Measurements from ENCODE around the gene BTAF1. TPM values are rescaled to one million over a fixed set of nuclear protein-coding genes. Genes with fewer than 3 reads are reported as not detected.

BTAF1 gene
- total and polyA plus RNA-seq, 8 donors = 5.5 to 16.4 (median 12.5) TPM

- Histone ChIP-seq H3K27ac (no peak overlapping the region), H3K27me3 (no peaks in the 10 kb centered on the region), H3K9me3 (no peaks in the 10 kb centered on the region), H3K4me3 (no peak overlapping the region), H3K36me3 (peaks cover 0 to 10% (median 5%) of the 10 kb centered on the region in 3 donors), H3K4me1 (peaks cover 0 to 30% (median 23%) of the 10 kb centered on the region in 3 donors)
- 65 to 67% methylated on average over 3 of the region's 3 CpGs for WGBS, 2 donors
- intact Hi-C loops (cut with DNase I) = no loop called here
- no peak for DNase-seq
- FAIRE-seq = no peak
- no peak for TF ChIP-seq CTCF (IDR thresholded peaks at IDR 0.05)
- peak in 2 of 4 donors; percentile 11 for ATAC-seq
Measured at GRCh38 chr10:91931526-91932190, 8.1 kb downstream of the BTAF1 start.

- H3K27ac ChIP-seq = no peak overlapping the region
- H3K36me3 ChIP-seq = peaks cover 0 to 19% (median 6%) of the 10 kb centered on the region in 3 donors
- no peaks in the 10 kb centered on the region for H3K27me3 ChIP-seq
- H3K9me3 ChIP-seq = no peaks in the 10 kb centered on the region
- no peak overlapping the region for H3K4me3 ChIP-seq
- DNase-seq = no peak
- TF ChIP-seq CTCF (IDR thresholded peaks at IDR 0.05) = no peak
- ATAC-seq = no peak
- FAIRE-seq = no peak
- intact Hi-C loops (cut with DNase I) = no loop called here
- H3K4me1 ChIP-seq = peaks cover 0 to 25% (median 23%) of the 10 kb centered on the region in 3 donors
- WGBS, 2 donors = 70 to 84% methylated on average over 1 of the region's 1 CpG
Measured at GRCh38 chr10:91932737-91933136, 9.2 kb downstream of the BTAF1 start.

DNA sequence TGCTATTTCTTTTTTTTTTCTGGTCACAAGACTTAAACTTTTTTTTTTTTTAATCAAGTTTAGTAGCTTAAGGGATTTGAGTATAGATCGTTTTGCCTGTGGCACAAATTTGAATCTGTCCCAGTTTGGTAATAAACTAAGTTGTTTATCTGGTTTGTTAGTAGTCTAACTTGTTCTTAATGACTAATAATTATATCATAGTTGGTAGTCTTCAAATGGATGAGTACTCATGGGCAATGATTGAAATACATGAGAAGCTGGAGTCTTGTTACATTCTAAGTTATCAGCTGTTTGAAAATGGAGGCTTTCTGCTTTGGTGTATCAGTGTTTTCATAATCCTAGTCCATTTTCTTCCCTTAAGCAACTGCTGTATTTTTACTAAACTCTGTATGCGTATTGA lies 12.3 kb downstream of the BTAF1 start:
- Histone ChIP-seq H3K9me3 (no peaks in the 10 kb centered on the region), H3K27ac (no peak overlapping the region)
- FAIRE-seq = peak; percentile 26

GRCh38 chr10:91939653-91940052 lies 16.1 kb downstream of the BTAF1 start:
- WGBS, 2 donors = 78 to 83% methylated on average over 4 of the region's 4 CpGs
- Histone ChIP-seq H3K4me3 (no peak overlapping the region), H3K36me3 (peaks cover 0 to 33% (median 6%) of the 10 kb centered on the region in 3 donors), H3K9me3 (no peaks in the 10 kb centered on the region), H3K4me1 (peaks cover 0 to 10% (median 0%) of the 10 kb centered on the region in 3 donors), H3K27me3 (no peaks in the 10 kb centered on the region), H3K27ac (no peak overlapping the region)
- intact Hi-C loops (cut with DNase I) = no loop called here
- no peak for ATAC-seq
- DNase-seq = no peak
- no peak for TF ChIP-seq CTCF (IDR thresholded peaks at IDR 0.05)
- no peak for FAIRE-seq

More for the DNA sequence above, 12.3 kb downstream of the BTAF1 start:
- H3K27me3 ChIP-seq = no peaks in the 10 kb centered on the region
- H3K4me3 ChIP-seq = no peak overlapping the region
- TF ChIP-seq CTCF (IDR thresholded peaks at IDR 0.05) = no peak
- ATAC-seq (no peak), DNase-seq (no peak)
- peaks cover 0 to 22% (median 6%) of the 10 kb centered on the region in 3 donors for H3K36me3 ChIP-seq
- intact Hi-C loops (cut with DNase I) = no loop called here
- peaks cover 5 to 10% (median 8%) of the 10 kb centered on the region in 3 donors for H3K4me1 ChIP-seq
- 86% methylated on average over 2 of the region's 2 CpGs for WGBS, 2 donors

DNA sequence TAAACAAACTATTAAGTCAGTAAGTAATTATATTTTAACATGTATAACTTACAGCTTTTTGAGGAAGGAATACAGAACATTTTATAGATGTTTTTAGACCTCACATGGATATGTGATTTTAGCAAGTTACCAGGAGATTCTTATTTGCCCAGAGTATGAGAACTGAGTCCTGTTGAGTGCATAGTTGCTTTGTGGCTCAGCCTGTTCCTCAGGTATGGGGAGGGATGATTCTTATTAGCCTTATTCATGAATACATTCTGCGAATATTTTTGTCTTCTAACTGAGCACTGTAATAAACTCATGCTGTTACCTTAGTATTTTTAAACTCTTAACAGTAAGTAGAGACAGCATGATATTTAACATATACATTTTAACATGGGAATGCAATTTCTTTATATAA lies 17.9 kb downstream of the BTAF1 start:
- 78 to 81% methylated on average over 1 of the region's 1 CpG for WGBS, 2 donors
- Histone ChIP-seq H3K27ac (no peak overlapping the region), H3K4me1 (peaks cover 0 to 10% (median 0%) of the 10 kb centered on the region in 3 donors), H3K4me3 (no peak overlapping the region), H3K27me3 (no peaks in the 10 kb centered on the region), H3K36me3 (peaks cover 0 to 25% (median 3%) of the 10 kb centered on the region in 3 donors), H3K9me3 (no peaks in the 10 kb centered on the region)
- FAIRE-seq (no peak), ATAC-seq (no peak), DNase-seq (no peak)
- TF ChIP-seq CTCF (IDR thresholded peaks at IDR 0.05) = no peak
- intact Hi-C loops (cut with DNase I) = no loop called here
